Karpas-422 (cell line): ENCODE measurements around the gene LHPP. TPM values are rescaled to one million over a fixed set of nuclear protein-coding genes. Genes with fewer than 3 reads are reported as not detected.

ENCODE experiments used
- DNase-seq: peaks from one replicate; pipeline ENCODE4 v3.0.0-alpha.2; 2015
- H2AFZ ChIP-seq: fragments of 200-600 bp; sonication (generic); 2 replicates; pipeline ENCODE4 v1.6.1; 2014; ENCODE audit warnings: antibody characterized with exemption, low read length, mixed read lengths
- H3K27ac ChIP-seq: fragments of 200-600 bp; sonication (generic); 2 replicates; pipeline ENCODE4 v1.5.1; 2014; ENCODE audit warnings: mild to moderate bottlenecking, low read length, moderate library complexity
- H3K27me3 ChIP-seq: fragments of 200-600 bp; sonication (generic); 2 replicates; pipeline ENCODE4 v1.6.1; 2014; ENCODE audit warnings: low read length, mixed read lengths
- H3K36me3 ChIP-seq: fragments of 200-600 bp; sonication (generic); 2 replicates; pipeline ENCODE4 v1.6.1; 2014; ENCODE audit warnings: low read length, mixed read lengths; ENCODE audit not compliant: insufficient read depth
- H3K4me1 ChIP-seq: fragments of 200-600 bp; sonication (generic); 2 replicates; pipeline ENCODE4 v1.6.1; 2014; ENCODE audit warnings: mild to moderate bottlenecking, low read length, mixed read lengths
- H3K4me2 ChIP-seq: fragments of 200-600 bp; sonication (generic); 2 replicates; pipeline ENCODE4 v1.6.1; 2014; ENCODE audit warnings: low read length, low read depth, mild to moderate bottlenecking; ENCODE audit not compliant: poor library complexity, severe bottlenecking
- H3K4me3 ChIP-seq: fragments of 200-600 bp; sonication (generic); 2 replicates; pipeline ENCODE4 v1.5.1; 2014; ENCODE audit warnings: mild to moderate bottlenecking, antibody characterized with exemption, low read length, mixed read lengths
- H3K79me2 ChIP-seq: fragments of 200-600 bp; sonication (generic); 2 replicates; pipeline ENCODE4 v1.6.1; 2014; ENCODE audit warnings: mild to moderate bottlenecking, low read length, mixed read lengths
- H3K9ac ChIP-seq: fragments of 200-600 bp; sonication (generic); 2 replicates; pipeline ENCODE4 v1.6.0; 2014; ENCODE audit warnings: low read length
- H3K9me2 ChIP-seq: fragments of 200-600 bp; sonication (generic), shearing (Covaris generic); replicated peaks from 2 replicates; pipeline ENCODE4 v1.6.0; 2014; ENCODE audit warnings: mild to moderate bottlenecking, low read length, moderate library complexity; ENCODE audit not compliant: insufficient read depth
- H3K9me3 ChIP-seq: fragments of 300-700, 200-600 bp; sonication (generic); 2 replicates; pipeline ENCODE4 v1.6.1; 2014; ENCODE audit warnings: low read length, mixed read lengths
- H4K20me1 ChIP-seq: fragments of 200-600 bp; sonication (generic); 2 replicates; pipeline ENCODE4 v1.6.1; 2014; ENCODE audit warnings: mild to moderate bottlenecking, antibody characterized with exemption, low read length, low read depth; ENCODE audit not compliant: insufficient read depth
- total RNA-seq: library from RNA; depleted of rRNA; stranded (reverse); fragments of >200 nt; shearing (Covaris generic); gene quantifications from 2 replicates; pipeline ENCODE4 v1.2.3, GENCODE V29; 2014; ENCODE audit warnings: low replicate concordance

LHPP gene
- total RNA-seq, 1 experiment from 2014 or later, result 57.2 TPM

- H3K4me3 ChIP-seq, result no peak within 1 kb of the TSS
- H3K9ac ChIP-seq, result no peak within 1 kb of the TSS
- H2AFZ ChIP-seq, result no peak within 1 kb of the TSS
Measured at GRCh38 chr10:124450012-124450782, 11.4 kb upstream of the LHPP start, which contains the start of gene NKX1-2. Gene NKX1-2 (minus strand): TSS chr10:124450035. CDS start chr10:124449943, 92 bp downstream.

GRCh38 chr10:124450783-124451057 lies 10.9 kb upstream of the LHPP start:
- Histone ChIP-seq H3K36me3 (no peaks in the 10 kb centered on the region), H3K9ac (no peak overlapping the region), H3K9me2 (no peaks in the 10 kb centered on the region), H4K20me1 (no peaks in the 10 kb centered on the region), H3K79me2 (no peaks in the 10 kb centered on the region), H3K4me2 (no peak overlapping the region), H3K9me3 (no peaks in the 10 kb centered on the region), H3K27me3 (no peaks in the 10 kb centered on the region), H3K27ac (no peak overlapping the region), H2AFZ (no peak overlapping the region), H3K4me3 (no peak overlapping the region), H3K4me1 (no peaks in the 10 kb centered on the region)
- no peak for DNase-seq

More at GRCh38 chr10:124450012-124450782, 11.4 kb upstream of the LHPP start, which contains the start of gene NKX1-2:
- no peaks in the 10 kb centered on the region for H3K4me1 ChIP-seq
- H3K79me2 ChIP-seq, result no peaks in the 10 kb centered on the region
- no peaks in the 10 kb centered on the region for H3K9me2 ChIP-seq
- H3K9me3 ChIP-seq, result no peaks in the 10 kb centered on the region
- H3K27ac ChIP-seq, result no peak within 1 kb of the TSS
- H4K20me1 ChIP-seq, result no peaks in the 10 kb centered on the region
- no peak within 1 kb of the TSS for H3K4me2 ChIP-seq
- no peak for DNase-seq
- H3K27me3 ChIP-seq, result no peaks in the 10 kb centered on the region
- no peaks in the 10 kb centered on the region for H3K36me3 ChIP-seq

GRCh38 chr10:124451276-124451675 lies 10.3 kb upstream of the LHPP start:
- Histone ChIP-seq H3K36me3 (no peaks in the 10 kb centered on the region), H3K9me2 (no peaks in the 10 kb centered on the region), H3K9me3 (no peaks in the 10 kb centered on the region), H3K4me1 (no peaks in the 10 kb centered on the region), H3K79me2 (no peaks in the 10 kb centered on the region), H3K9ac (no peak overlapping the region), H4K20me1 (no peaks in the 10 kb centered on the region), H3K27ac (no peak overlapping the region), H2AFZ (no peak overlapping the region), H3K27me3 (no peaks in the 10 kb centered on the region), H3K4me2 (no peak overlapping the region), H3K4me3 (no peak overlapping the region)
- no peak for DNase-seq

- H3K79me2 ChIP-seq, result no peaks in the 10 kb centered on the region
- no peaks in the 10 kb centered on the region for H3K4me1 ChIP-seq
- no peaks in the 10 kb centered on the region for H3K27me3 ChIP-seq
- H3K36me3 ChIP-seq, result no peaks in the 10 kb centered on the region
- DNase-seq, result no peak
- no peak overlapping the region for H3K27ac ChIP-seq
- no peaks in the 10 kb centered on the region for H3K9me3 ChIP-seq
- H4K20me1 ChIP-seq, result no peaks in the 10 kb centered on the region
- H3K9me2 ChIP-seq, result no peaks in the 10 kb centered on the region
- H3K4me3 ChIP-seq, result no peak overlapping the region
- H3K4me2 ChIP-seq, result no peak overlapping the region
- H2AFZ ChIP-seq, result no peak overlapping the region
- H3K9ac ChIP-seq, result no peak overlapping the region
Measured at GRCh38 chr10:124453960-124454610, 7.5 kb upstream of the LHPP start.

- H3K36me3 ChIP-seq, result no peaks in the 10 kb centered on the region
Measured at GRCh38 chr10:124455441-124455840, 6.2 kb upstream of the LHPP start.

GRCh38 chr10:124458473-124458872 lies 3.1 kb upstream of the LHPP start:
- no peaks in the 10 kb centered on the region for H3K27me3 ChIP-seq
- peaks cover 11% of the 10 kb centered on the region for H3K4me1 ChIP-seq
- peaks cover 8% of the 10 kb centered on the region for H3K79me2 ChIP-seq
- no peak overlapping the region for H3K27ac ChIP-seq
- H3K9me2 ChIP-seq, result no peaks in the 10 kb centered on the region
- H3K36me3 ChIP-seq, result no peaks in the 10 kb centered on the region
- no peak overlapping the region for H3K9ac ChIP-seq
- H4K20me1 ChIP-seq, result no peaks in the 10 kb centered on the region
- no peak overlapping the region for H3K4me3 ChIP-seq
- no peaks in the 10 kb centered on the region for H3K9me3 ChIP-seq
- no peak overlapping the region for H3K4me2 ChIP-seq
- no peak for DNase-seq
- no peak overlapping the region for H2AFZ ChIP-seq

More at GRCh38 chr10:124455441-124455840, 6.2 kb upstream of the LHPP start:
- no peaks in the 10 kb centered on the region for H3K9me2 ChIP-seq
- H3K27me3 ChIP-seq, result no peaks in the 10 kb centered on the region
- no peak overlapping the region for H3K27ac ChIP-seq
- no peaks in the 10 kb centered on the region for H3K79me2 ChIP-seq
- H2AFZ ChIP-seq, result no peak overlapping the region
- H3K4me3 ChIP-seq, result no peak overlapping the region
- no peak overlapping the region for H3K9ac ChIP-seq
- no peaks in the 10 kb centered on the region for H3K4me1 ChIP-seq
- H4K20me1 ChIP-seq, result no peaks in the 10 kb centered on the region
- no peak overlapping the region for H3K4me2 ChIP-seq
- H3K9me3 ChIP-seq, result no peaks in the 10 kb centered on the region
- DNase-seq, result no peak

GRCh38 chr10:124458889-124459288 lies 2.7 kb upstream of the LHPP start:
- Histone ChIP-seq H3K79me2 (peaks cover 8% of the 10 kb centered on the region), H3K27ac (no peak overlapping the region), H3K4me2 (no peak overlapping the region)

GRCh38 chr10:124459395-124459794 lies 2.2 kb upstream of the LHPP start:
- Histone ChIP-seq H3K79me2 (peaks cover 10% of the 10 kb centered on the region), H3K27me3 (no peaks in the 10 kb centered on the region), H3K36me3 (no peaks in the 10 kb centered on the region), H3K4me1 (peaks cover 17% of the 10 kb centered on the region), H3K4me3 (no peak overlapping the region), H3K9me3 (no peaks in the 10 kb centered on the region), H3K9me2 (no peaks in the 10 kb centered on the region), H3K9ac (no peak overlapping the region), H4K20me1 (no peaks in the 10 kb centered on the region), H3K27ac (no peak overlapping the region), H2AFZ (no peak overlapping the region), H3K4me2 (no peak overlapping the region)
- DNase-seq, result no peak

More at GRCh38 chr10:124458889-124459288, 2.7 kb upstream of the LHPP start:
- Histone ChIP-seq H3K9me2 (no peaks in the 10 kb centered on the region), H3K9ac (no peak overlapping the region), H3K27me3 (no peaks in the 10 kb centered on the region), H4K20me1 (no peaks in the 10 kb centered on the region), H3K4me1 (peaks cover 12% of the 10 kb centered on the region), H3K36me3 (no peaks in the 10 kb centered on the region), H3K4me3 (no peak overlapping the region), H2AFZ (no peak overlapping the region), H3K9me3 (no peaks in the 10 kb centered on the region)
- DNase-seq, result no peak
